ENCODE data around the gene DHRSX. TPM values are rescaled to one million over a fixed set of nuclear protein-coding genes. Genes with fewer than 3 reads are reported as not detected.

DHRSX gene
- total RNA-seq, 2 donors from 2014 or later, result 36.5 to 45.4 TPM

GRCh38 chrX:2441466-2441865 is 59.3 kb downstream of the DHRSX start:
- H3K27me3 Mint-ChIP-seq (ENCODE audit: insufficient read depth), result no peaks in the 10 kb centered on the region
- Histone ChIP-seq H3K27me3 (ENCODE audit: control insufficient read depth, insufficient read depth, low read length, poor library complexity, severe bottlenecking) (no peaks in the 10 kb centered on the region), H3K27ac (ENCODE audit: low read depth, low read length) (no peak overlapping the region), H3K9ac (ENCODE audit: extremely low read depth, low read length, poor library complexity, severe bottlenecking) (no peak overlapping the region), H3K4me3 (ENCODE audit: low read length) (no peak overlapping the region), H3K4me1 (ENCODE audit: control insufficient read depth, insufficient read depth, low read length) (no peaks in the 10 kb centered on the region), H3K36me3 (ENCODE audit: control insufficient read depth, insufficient read depth, low read length) (peaks cover 16% of the 10 kb centered on the region), H3K9me3 (ENCODE audit: control insufficient read depth, low read length) (peaks cover 27% of the 10 kb centered on the region)
- 96 to 100% methylated on average over 4 to 5 of the region's 5 CpGs for WGBS, 2 experiments (ENCODE audit: insufficient coverage in 1 of 2, insufficient read length in 1 of 2)
- H3K9me3 Mint-ChIP-seq, result peaks cover 35% of the 10 kb centered on the region
- H3K27ac Mint-ChIP-seq, result no peak overlapping the region
- no peak for DNase-seq
- H3K4me3 Mint-ChIP-seq, result no peak overlapping the region
- peaks cover 51% of the 10 kb centered on the region for H3K36me3 Mint-ChIP-seq (ENCODE audit: low read depth)
- TF ChIP-seq CTCF (conservative IDR thresholded peaks at IDR 0.05), result no peak
- no peaks in the 10 kb centered on the region for H3K4me1 Mint-ChIP-seq

- peaks cover 60% of the 10 kb centered on the region for H3K36me3 Mint-ChIP-seq (ENCODE audit: low read depth)
- no peaks in the 10 kb centered on the region for H3K4me1 ChIP-seq (ENCODE audit: control insufficient read depth, insufficient read depth, low read length)
- H3K4me3 ChIP-seq (ENCODE audit: low read length), result no peak overlapping the region
- WGBS, 2 experiments (ENCODE audit: insufficient coverage in 1 of 2, insufficient read length in 1 of 2), result 91 to 96% methylated on average over 8 of the region's 8 CpGs
- H3K9me3 Mint-ChIP-seq, result peaks cover 35% of the 10 kb centered on the region
- no peak overlapping the region for H3K27ac ChIP-seq (ENCODE audit: low read depth, low read length)
- DNase-seq, result no peak
- H3K27me3 ChIP-seq (ENCODE audit: control insufficient read depth, insufficient read depth, low read length, poor library complexity, severe bottlenecking), result no peaks in the 10 kb centered on the region
- H3K4me1 Mint-ChIP-seq, result no peaks in the 10 kb centered on the region
- no peak overlapping the region for H3K4me3 Mint-ChIP-seq
- H3K36me3 ChIP-seq (ENCODE audit: control insufficient read depth, insufficient read depth, low read length), result peaks cover 16% of the 10 kb centered on the region
- no peak overlapping the region for H3K9ac ChIP-seq (ENCODE audit: extremely low read depth, low read length, poor library complexity, severe bottlenecking)
- no peak for TF ChIP-seq CTCF (conservative IDR thresholded peaks at IDR 0.05)
- no peaks in the 10 kb centered on the region for H3K27me3 Mint-ChIP-seq (ENCODE audit: insufficient read depth)
- H3K27ac Mint-ChIP-seq, result no peak overlapping the region
- H3K9me3 ChIP-seq (ENCODE audit: control insufficient read depth, low read length), result peaks cover 27% of the 10 kb centered on the region
Observed at GRCh38 chrX:2439613-2440012, 61.2 kb downstream of the DHRSX start.

- no peaks in the 10 kb centered on the region for H3K27me3 ChIP-seq (ENCODE audit: control insufficient read depth, insufficient read depth, low read length, poor library complexity, severe bottlenecking)
- Mint-ChIP-seq H3K27ac (no peak overlapping the region), H3K27me3 (ENCODE audit: insufficient read depth) (no peaks in the 10 kb centered on the region), H3K4me3 (no peak overlapping the region), H3K4me1 (no peaks in the 10 kb centered on the region), H3K36me3 (ENCODE audit: low read depth) (peaks cover 71% of the 10 kb centered on the region), H3K9me3 (peaks cover 33% of the 10 kb centered on the region)
- peaks cover 20% of the 10 kb centered on the region for H3K9me3 ChIP-seq (ENCODE audit: control insufficient read depth, low read length)
- H3K9ac ChIP-seq (ENCODE audit: extremely low read depth, low read length, poor library complexity, severe bottlenecking), result no peak overlapping the region
- WGBS, 2 experiments (ENCODE audit: insufficient coverage in 1 of 2, insufficient read length in 1 of 2), result 80 to 88% methylated on average over 1 to 2 of the region's 2 CpGs
- H3K4me1 ChIP-seq (ENCODE audit: control insufficient read depth, insufficient read depth, low read length), result no peaks in the 10 kb centered on the region
- no peak for DNase-seq
- H3K36me3 ChIP-seq (ENCODE audit: control insufficient read depth, insufficient read depth, low read length), result peaks cover 5% of the 10 kb centered on the region
- H3K27ac ChIP-seq (ENCODE audit: low read depth, low read length), result no peak overlapping the region
- TF ChIP-seq CTCF (conservative IDR thresholded peaks at IDR 0.05), result no peak
- H3K4me3 ChIP-seq (ENCODE audit: low read length), result no peak overlapping the region
Observed at GRCh38 chrX:2435465-2435864, 65.3 kb downstream of the DHRSX start.

All from endodermal cell (in vitro differentiated cells).